WTC11 (cell line): ENCODE data around the gene QKI. TPM values are rescaled to one million over a fixed set of nuclear protein-coding genes. Genes with fewer than 3 reads are reported as not detected.

Experiments
- ATAC-seq: fragments of 200-7000 bp; cut with Tn5 transposase; 2 replicates; pipeline ENCODE4 v1.10.0; 2021; ENCODE audit warnings: mild to moderate bottlenecking, moderate library complexity
- CTCF ChIA-PET: fragments of 300-600 bp; sonication (Branson Sonifier 250); formaldehyde crosslinking; loops from one replicate; lab custom pipeline; 2021; ENCODE audit warnings: antibody characterized with exemption; lab: Charles Lee
- POLR2A ChIA-PET: fragments of 350-600 bp; sonication (Branson Sonifier 250); formaldehyde crosslinking; loops from one replicate; lab custom pipeline; 2021; ENCODE audit warnings: antibody characterized with exemption; lab: Charles Lee
- DNase-seq: peaks from one replicate; pipeline ENCODE4 v3.0.0; 2021; ENCODE audit warnings: low spot score
- H3K27ac Mint-ChIP-seq: 2 replicates; pipeline ENCODE4 v1.8.0; 2021; ENCODE audit warnings: mixed read lengths
- H3K27me3 Mint-ChIP-seq: 2 replicates; pipeline ENCODE4 v1.8.0; 2021; ENCODE audit warnings: low read depth, mild to moderate bottlenecking, moderate library complexity, mixed read lengths
- H3K36me3 Mint-ChIP-seq: 2 replicates; pipeline ENCODE4 v1.8.0; 2021; ENCODE audit warnings: mixed read lengths
- H3K4me1 Mint-ChIP-seq: 2 replicates; pipeline ENCODE4 v1.8.0; 2022; ENCODE audit warnings: mixed read lengths
- H3K4me3 Mint-ChIP-seq: 2 replicates; pipeline ENCODE4 v1.8.0; 2021; ENCODE audit warnings: mild to moderate bottlenecking, moderate library complexity, mixed read lengths
- H3K9me3 Mint-ChIP-seq: 2 replicates; pipeline ENCODE4 v1.8.0; 2021; ENCODE audit warnings: mixed read lengths
- E2F4 ChIP-seq: sonication (generic); formaldehyde crosslinking; IDR thresholded peaks from 2 replicates; pipeline ENCODE4 v1.8.1; 2022; ENCODE audit warnings: low read depth, mild to moderate bottlenecking, moderate library complexity, missing genetic modification reagents, borderline replicate concordance
- ETV6 ChIP-seq: sonication (generic); formaldehyde crosslinking; IDR thresholded peaks from 2 replicates; pipeline ENCODE4 v1.8.1; 2022; ENCODE audit warnings: mild to moderate bottlenecking, missing genetic modification reagents
- HMGXB4 ChIP-seq: sonication (generic); formaldehyde crosslinking; IDR thresholded peaks from 2 replicates; pipeline ENCODE4 v1.8.1; 2023; ENCODE audit warnings: mild to moderate bottlenecking, moderate library complexity, missing genetic modification reagents
- JUN ChIP-seq: sonication (generic); formaldehyde crosslinking; IDR thresholded peaks from 2 replicates; pipeline ENCODE4 v1.8.0; 2023; ENCODE audit warnings: mild to moderate bottlenecking, missing genetic modification reagents
- MAX ChIP-seq: sonication (generic); formaldehyde crosslinking; IDR thresholded peaks from 2 replicates; pipeline ENCODE4 v1.8.0; 2022; ENCODE audit warnings: mild to moderate bottlenecking, missing genetic modification reagents
- NFATC4 ChIP-seq: fragments of 250-450 bp; sonication (Bioruptor Pico); IDR thresholded peaks from 2 replicates; pipeline ENCODE4 v1.9.0; 2021; ENCODE audit warnings: mild to moderate bottlenecking
- NFE2L1 ChIP-seq: sonication (generic); formaldehyde crosslinking; IDR thresholded peaks from 2 replicates; pipeline ENCODE4 v1.8.1; 2023; ENCODE audit warnings: missing genetic modification reagents
- NR1H2 ChIP-seq: sonication (generic); formaldehyde crosslinking; IDR thresholded peaks from 2 replicates; pipeline ENCODE4 v1.9.0; 2021; ENCODE audit warnings: mild to moderate bottlenecking, moderate library complexity, missing genetic modification reagents
- NR3C1 ChIP-seq: sonication (generic); formaldehyde crosslinking; conservative IDR thresholded peaks from 2 replicates; pipeline ENCODE4 v1.8.1; 2023; ENCODE audit warnings: low read depth, mild to moderate bottlenecking, missing genetic modification reagents
- SMAD4 ChIP-seq: sonication (generic); formaldehyde crosslinking; IDR thresholded peaks from 2 replicates; pipeline ENCODE4 v1.8.0; 2022; ENCODE audit warnings: mild to moderate bottlenecking, missing genetic modification reagents
- SP1 ChIP-seq: sonication (generic); formaldehyde crosslinking; conservative IDR thresholded peaks from 2 replicates; pipeline ENCODE4 v1.8.1; 2022; ENCODE audit warnings: missing genetic modification reagents
- STAT6 ChIP-seq: sonication (generic); formaldehyde crosslinking; conservative IDR thresholded peaks from 2 replicates; pipeline ENCODE4 v1.8.1; 2023; ENCODE audit warnings: mild to moderate bottlenecking, low read depth, missing genetic modification reagents, moderate library complexity
- ZBTB21 ChIP-seq: sonication (generic); formaldehyde crosslinking; IDR thresholded peaks from 2 replicates; pipeline ENCODE4 v1.8.1; 2023; ENCODE audit warnings: mild to moderate bottlenecking, missing genetic modification reagents, borderline replicate concordance
- ZNF232 ChIP-seq: sonication (generic); formaldehyde crosslinking; IDR thresholded peaks from 2 replicates; pipeline ENCODE4 v1.8.0; 2022; ENCODE audit warnings: mild to moderate bottlenecking, missing genetic modification reagents
- ZNF416 ChIP-seq: fragments of 250-450 bp; sonication (Bioruptor Pico); IDR thresholded peaks from 2 replicates; pipeline ENCODE4 v1.9.0; 2021; ENCODE audit warnings: mild to moderate bottlenecking, inconsistent platforms
- ZNF425 ChIP-seq: fragments of 250-450 bp; sonication (Bioruptor Pico); conservative IDR thresholded peaks from 2 replicates; pipeline ENCODE4 v1.9.0; 2021; ENCODE audit warnings: mild to moderate bottlenecking
- total RNA-seq: library from RNA; stranded (reverse); gene quantifications from 3 replicates; pipeline ENCODE4 v1.2.3, GENCODE V29; 2021
- TF ChIP-seq, protein P1 (sequence below): sonication (generic); formaldehyde crosslinking; IDR thresholded peaks from 2 replicates; pipeline ENCODE4 v1.8.1; 2023; ENCODE audit warnings: mild to moderate bottlenecking, missing genetic modification reagents
- TF ChIP-seq, protein P2 (sequence below): sonication (generic); formaldehyde crosslinking; IDR thresholded peaks from 2 replicates; pipeline ENCODE4 v1.8.0; 2022; ENCODE audit warnings: missing genetic modification reagents

The QKI gene
- total RNA-seq, 1 experiment from 2014 or later: 145 TPM

DNA sequence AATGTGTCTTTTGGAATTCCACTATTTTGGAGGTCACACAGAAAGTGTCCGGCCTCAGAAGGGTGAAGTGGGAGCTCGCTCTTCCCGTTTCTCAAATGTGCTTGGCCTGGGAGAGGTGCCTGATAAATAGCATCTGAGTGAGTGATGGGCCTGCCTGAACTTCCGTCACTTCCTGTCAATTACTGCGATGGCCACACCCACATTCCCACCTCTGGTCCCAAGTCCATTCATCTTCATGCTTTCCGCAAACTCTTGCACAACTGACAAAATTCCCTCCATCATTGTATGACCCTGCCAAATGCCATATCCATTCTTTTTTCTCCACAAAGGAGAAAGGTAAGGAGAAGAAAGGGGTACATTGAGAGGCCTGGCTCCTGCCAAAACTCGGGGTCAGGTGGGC lies 169.0 kb downstream of the QKI start:
- H3K36me3 Mint-ChIP-seq: no peaks in the 10 kb centered on the region
- ATAC-seq: no peak
- TF ChIP-seq, protein P1, sequence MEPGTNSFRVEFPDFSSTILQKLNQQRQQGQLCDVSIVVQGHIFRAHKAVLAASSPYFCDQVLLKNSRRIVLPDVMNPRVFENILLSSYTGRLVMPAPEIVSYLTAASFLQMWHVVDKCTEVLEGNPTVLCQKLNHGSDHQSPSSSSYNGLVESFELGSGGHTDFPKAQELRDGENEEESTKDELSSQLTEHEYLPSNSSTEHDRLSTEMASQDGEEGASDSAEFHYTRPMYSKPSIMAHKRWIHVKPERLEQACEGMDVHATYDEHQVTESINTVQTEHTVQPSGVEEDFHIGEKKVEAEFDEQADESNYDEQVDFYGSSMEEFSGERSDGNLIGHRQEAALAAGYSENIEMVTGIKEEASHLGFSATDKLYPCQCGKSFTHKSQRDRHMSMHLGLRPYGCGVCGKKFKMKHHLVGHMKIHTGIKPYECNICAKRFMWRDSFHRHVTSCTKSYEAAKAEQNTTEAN (CRISPR knock-in tag): no peak
- TF ChIP-seq SP1 (no peak), JUN (no peak), NFE2L1 (CRISPR knock-in tag) (no peak), ZNF416 (CRISPR knock-in tag) (no peak), ZBTB21 (CRISPR knock-in tag) (no peak), ETV6 (CRISPR knock-in tag) (no peak), ZNF232 (CRISPR knock-in tag) (no peak), NFATC4 (CRISPR knock-in tag) (no peak), MAX (CRISPR knock-in tag) (no peak), SMAD4 (CRISPR knock-in tag) (no peak), ZNF425 (no peak), NR1H2 (CRISPR knock-in tag) (no peak), STAT6 (CRISPR knock-in tag) (no peak), NR3C1 (CRISPR knock-in tag) (no peak), HMGXB4 (CRISPR knock-in tag) (no peak), E2F4 (CRISPR knock-in tag) (no peak)
- TF ChIP-seq, protein P2, sequence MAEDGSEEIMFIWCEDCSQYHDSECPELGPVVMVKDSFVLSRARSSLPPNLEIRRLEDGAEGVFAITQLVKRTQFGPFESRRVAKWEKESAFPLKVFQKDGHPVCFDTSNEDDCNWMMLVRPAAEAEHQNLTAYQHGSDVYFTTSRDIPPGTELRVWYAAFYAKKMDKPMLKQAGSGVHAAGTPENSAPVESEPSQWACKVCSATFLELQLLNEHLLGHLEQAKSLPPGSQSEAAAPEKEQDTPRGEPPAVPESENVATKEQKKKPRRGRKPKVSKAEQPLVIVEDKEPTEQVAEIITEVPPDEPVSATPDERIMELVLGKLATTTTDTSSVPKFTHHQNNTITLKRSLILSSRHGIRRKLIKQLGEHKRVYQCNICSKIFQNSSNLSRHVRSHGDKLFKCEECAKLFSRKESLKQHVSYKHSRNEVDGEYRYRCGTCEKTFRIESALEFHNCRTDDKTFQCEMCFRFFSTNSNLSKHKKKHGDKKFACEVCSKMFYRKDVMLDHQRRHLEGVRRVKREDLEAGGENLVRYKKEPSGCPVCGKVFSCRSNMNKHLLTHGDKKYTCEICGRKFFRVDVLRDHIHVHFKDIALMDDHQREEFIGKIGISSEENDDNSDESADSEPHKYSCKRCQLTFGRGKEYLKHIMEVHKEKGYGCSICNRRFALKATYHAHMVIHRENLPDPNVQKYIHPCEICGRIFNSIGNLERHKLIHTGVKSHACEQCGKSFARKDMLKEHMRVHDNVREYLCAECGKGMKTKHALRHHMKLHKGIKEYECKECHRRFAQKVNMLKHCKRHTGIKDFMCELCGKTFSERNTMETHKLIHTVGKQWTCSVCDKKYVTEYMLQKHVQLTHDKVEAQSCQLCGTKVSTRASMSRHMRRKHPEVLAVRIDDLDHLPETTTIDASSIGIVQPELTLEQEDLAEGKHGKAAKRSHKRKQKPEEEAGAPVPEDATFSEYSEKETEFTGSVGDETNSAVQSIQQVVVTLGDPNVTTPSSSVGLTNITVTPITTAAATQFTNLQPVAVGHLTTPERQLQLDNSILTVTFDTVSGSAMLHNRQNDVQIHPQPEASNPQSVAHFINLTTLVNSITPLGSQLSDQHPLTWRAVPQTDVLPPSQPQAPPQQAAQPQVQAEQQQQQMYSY (CRISPR knock-in tag): no peak
- TF ChIP-seq, all 79 proteins: peak for 0
- Mint-ChIP-seq H3K4me3 (no peak overlapping the region), H3K9me3 (no peaks in the 10 kb centered on the region), H3K27me3 (no peaks in the 10 kb centered on the region), H3K27ac (no peak overlapping the region; the same call in 1 of the 2 replicates), H3K4me1 (peaks cover 24% of the 10 kb centered on the region)
- ChIA-PET CTCF (no interaction called here), POLR2A (no interaction called here)
- no peak for DNase-seq
